Right renal cortex interstitium (tissue), 3 donors: ENCODE results near the gene REV3L. TPM values are rescaled to one million over a fixed set of nuclear protein-coding genes. Genes with fewer than 3 reads are reported as not detected.
"Not testable (repeated sequence)": the region's sequence is repeated elsewhere in the genome, so short reads cannot be mapped to it uniquely, and the experiment has no call there.

Experiments
- DNase-seq, 3 donors: peaks; one replicate each; pipeline ENCODE4 v3.0.0-alpha.2; 2013; ENCODE audit warnings: low read depth in 3 of 3, low spot score in 2 of 3
- polyA plus RNA-seq, 3 donors: library from polyadenylated mRNA; unstranded; fragments of 120-200 nt; gene quantifications; one replicate each; pipeline ENCODE4 v1.2.1, GENCODE V29; 2013; ENCODE audit not compliant: insufficient read length in 3 of 3

REV3L gene
- polyA plus RNA-seq, 3 donors, result 38.1 to 48.2 (median 47.9) TPM

GRCh38 chr6:111269401-111269970, 213.5 kb downstream of the REV3L start:
- DNase-seq, result no peak

GRCh38 chr6:111267764-111268333, 215.2 kb downstream of the REV3L start:
- DNase-seq, result no peak

- DNase-seq, result no peak
Measured at GRCh38 chr6:111266276-111266675, 216.7 kb downstream of the REV3L start.

GRCh38 chr6:111265842-111266241, 217.2 kb downstream of the REV3L start:
- DNase-seq, result no peak

GRCh38 chr6:111263837-111264236, 219.2 kb downstream of the REV3L start:
- DNase-seq, result no peak

GRCh38 chr6:111260570-111261298, 222.3 kb downstream of the REV3L start:
- DNase-seq, result no peak

- DNase-seq, result peak; percentile 99
Measured at GRCh38 chr6:111259089-111259831, 223.8 kb downstream of the REV3L start.

- no peak for DNase-seq
Measured at GRCh38 chr6:111258615-111259088, 224.4 kb downstream of the REV3L start.

GRCh38 chr6:111258010-111258409, 225.0 kb downstream of the REV3L start:
- DNase-seq, result no peak

GRCh38 chr6:111256646-111257045, 226.4 kb downstream of the REV3L start:
- DNase-seq, result no peak

GRCh38 chr6:111255838-111256237, 227.2 kb downstream of the REV3L start:
- DNase-seq, result not testable (repeated sequence)

GRCh38 chr6:111254779-111255166, 228.2 kb downstream of the REV3L start:
- DNase-seq, result no peak

- no peak for DNase-seq
Measured at GRCh38 chr6:111254004-111254778, 228.8 kb downstream of the REV3L start.

- no peak for DNase-seq
Measured at GRCh38 chr6:111252726-111253125, 230.3 kb downstream of the REV3L start.

GRCh38 chr6:111250791-111251354, 232.1 kb downstream of the REV3L start:
- DNase-seq, result no peak

Other genes with a start within 250 kb of the REV3L start
- 10 to 100 TPM; 23.0 to 27.5 (median 27.4) TPM for gene TRAF3IP2, start 122.7 kb upstream of the REV3L start, polyA plus RNA-seq